HL-60 (cell line): Measurements from ENCODE around the gene IRX5.
A peak's percentile ranks its signal among the peaks of the same experiment; 100 is the strongest.

Experiments used
- DNase-seq, 2 experiments: peaks; one replicate each; pipeline ENCODE4 v3.0.0-alpha.2; 2010 to 2020; ENCODE audit warnings: low read depth in 1 of 2, low spot score in 1 of 2
- H3K27ac ChIP-seq: fragments of 250-450 bp; sonication (Bioruptor Pico); replicated peaks from 2 replicates; pipeline ENCODE4 v1.5.1; 2020; ENCODE audit warnings: mild to moderate bottlenecking, moderate library complexity
- H3K27me3 ChIP-seq: fragments of 250-450 bp; sonication (Bioruptor Pico); 2 replicates; pipeline ENCODE4 v1.5.1; 2021; ENCODE audit warnings: mild to moderate bottlenecking, moderate library complexity; ENCODE audit not compliant: insufficient read depth, poor library complexity, severe bottlenecking
- H3K4me3 ChIP-seq: replicated peaks from 2 replicates; pipeline ENCODE4 v1.5.1; 2011; ENCODE audit warnings: mild to moderate bottlenecking, control low read depth, low read length; ENCODE audit not compliant: insufficient read depth
- GABPA ChIP-seq: IDR thresholded peaks from 2 replicates; pipeline ENCODE4 v1.6.1; 2012; ENCODE audit warnings: low read depth
- POLR2AphosphoS5 ChIP-seq: IDR thresholded peaks from 2 replicates; pipeline ENCODE4 v1.6.1; 2012; ENCODE audit warnings: low read depth
- SPI1 ChIP-seq: IDR thresholded peaks from 2 replicates; pipeline ENCODE4 v1.6.1; 2012; ENCODE audit warnings: low read depth, mild to moderate bottlenecking, borderline replicate concordance
- long read RNA-seq: library from polyadenylated mRNA; unstranded; transcript quantifications from one replicate; pipeline ENCODE4 v2.0.0, GENCODE V29; 2020
- TF ChIP-seq, protein P1 (sequence below): IDR thresholded peaks from one replicate; pipeline ENCODE4 v1.5.1; 2011; ENCODE audit warnings: low read length, control low read depth, inconsistent platforms; ENCODE audit not compliant: insufficient read depth
- TF ChIP-seq, protein P2 (sequence below): IDR thresholded peaks from 2 replicates; pipeline ENCODE4 v1.6.1; 2012; ENCODE audit warnings: low read depth; ENCODE audit not compliant: insufficient replicate concordance

The IRX5 gene
- long read RNA-seq: 0 reads

DNA sequence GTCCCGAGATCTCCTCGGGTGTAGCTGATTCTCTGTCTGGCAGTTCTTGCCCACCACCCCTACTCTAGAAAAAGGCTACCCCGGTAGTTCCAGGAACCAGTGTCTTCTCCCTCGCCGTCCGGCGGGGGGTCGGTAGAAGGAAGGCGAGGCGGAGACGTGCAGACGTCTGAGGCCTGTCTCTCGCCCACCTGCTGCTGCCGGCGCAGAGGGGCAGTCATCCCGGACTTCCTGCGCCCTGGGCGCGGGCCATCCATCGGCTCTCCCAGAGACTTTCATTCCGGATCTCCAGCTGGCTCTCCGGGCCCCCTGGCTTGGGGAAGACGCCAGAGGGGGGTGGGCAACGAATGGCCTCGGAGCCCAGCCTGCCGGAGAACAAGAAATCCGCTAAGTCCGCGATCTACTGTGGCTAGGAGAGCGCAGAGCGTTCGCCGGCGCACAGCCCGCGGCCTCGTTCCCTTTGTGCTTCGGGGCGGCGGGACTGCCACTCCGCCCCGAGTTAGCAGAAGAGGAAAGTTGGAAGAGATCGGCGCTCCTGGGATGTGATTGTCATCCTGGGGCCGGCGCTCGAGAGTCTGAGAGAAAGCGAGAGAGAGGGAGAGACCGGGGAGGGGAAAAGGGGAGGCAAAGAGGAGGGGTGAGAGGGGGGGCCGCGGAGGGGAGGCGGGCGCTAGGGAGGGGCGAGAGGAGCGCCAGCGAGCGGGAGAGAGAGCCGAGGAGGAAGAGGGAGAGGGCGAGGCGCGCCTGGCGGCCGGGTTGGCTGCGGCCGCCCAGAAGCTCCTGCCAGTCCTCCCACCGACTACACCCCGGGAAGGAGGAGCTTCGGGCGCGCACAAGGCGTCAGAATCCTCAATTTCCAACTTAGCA lies at the start of gene IRX5:
TSS of gene IRX5 (plus strand) at position 861 of the 864 bp plus-strand sequence. CDS start 334 bp downstream, outside the sequence.
- H3K4me3 ChIP-seq: peak within 1 kb of the TSS; percentile 59
- peak; percentile 87 to 94 for DNase-seq
- no peaks in the 10 kb centered on the region for H3K27me3 ChIP-seq
- TF ChIP-seq, protein P1, sequence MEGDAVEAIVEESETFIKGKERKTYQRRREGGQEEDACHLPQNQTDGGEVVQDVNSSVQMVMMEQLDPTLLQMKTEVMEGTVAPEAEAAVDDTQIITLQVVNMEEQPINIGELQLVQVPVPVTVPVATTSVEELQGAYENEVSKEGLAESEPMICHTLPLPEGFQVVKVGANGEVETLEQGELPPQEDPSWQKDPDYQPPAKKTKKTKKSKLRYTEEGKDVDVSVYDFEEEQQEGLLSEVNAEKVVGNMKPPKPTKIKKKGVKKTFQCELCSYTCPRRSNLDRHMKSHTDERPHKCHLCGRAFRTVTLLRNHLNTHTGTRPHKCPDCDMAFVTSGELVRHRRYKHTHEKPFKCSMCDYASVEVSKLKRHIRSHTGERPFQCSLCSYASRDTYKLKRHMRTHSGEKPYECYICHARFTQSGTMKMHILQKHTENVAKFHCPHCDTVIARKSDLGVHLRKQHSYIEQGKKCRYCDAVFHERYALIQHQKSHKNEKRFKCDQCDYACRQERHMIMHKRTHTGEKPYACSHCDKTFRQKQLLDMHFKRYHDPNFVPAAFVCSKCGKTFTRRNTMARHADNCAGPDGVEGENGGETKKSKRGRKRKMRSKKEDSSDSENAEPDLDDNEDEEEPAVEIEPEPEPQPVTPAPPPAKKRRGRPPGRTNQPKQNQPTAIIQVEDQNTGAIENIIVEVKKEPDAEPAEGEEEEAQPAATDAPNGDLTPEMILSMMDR: no peak
- no peak for TF ChIP-seq SPI1
- no peak for TF ChIP-seq GABPA
- peak within 1 kb of the TSS; percentile 86 for H3K27ac ChIP-seq

DNA sequence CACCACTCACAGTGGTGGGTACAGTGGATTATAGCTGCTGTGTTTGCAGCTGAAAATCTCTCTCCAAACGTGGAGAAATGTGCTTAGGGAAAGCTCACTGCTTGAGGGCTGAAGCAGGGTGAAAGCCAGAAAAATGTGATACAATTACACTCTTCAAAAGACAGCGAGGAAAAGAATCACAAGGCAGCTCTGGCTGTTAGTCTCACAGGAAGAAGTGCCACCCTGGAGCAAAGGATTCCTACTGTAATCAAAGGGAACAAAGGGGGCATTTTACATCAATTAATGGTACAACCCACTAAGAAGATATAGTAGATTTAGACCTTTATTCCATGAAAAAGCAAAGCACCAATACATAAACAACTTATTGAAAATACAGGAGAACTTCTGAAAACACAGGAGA lies 48.1 kb upstream of the IRX5 start:
- no peak for DNase-seq
- no peaks in the 10 kb centered on the region for H3K27me3 ChIP-seq
- H3K4me3 ChIP-seq: no peak overlapping the region
- H3K27ac ChIP-seq: no peak overlapping the region
- TF ChIP-seq, protein P1: no peak
- TF ChIP-seq GABPA (no peak), SPI1 (no peak), POLR2AphosphoS5 (no peak)
- TF ChIP-seq, protein P2, sequence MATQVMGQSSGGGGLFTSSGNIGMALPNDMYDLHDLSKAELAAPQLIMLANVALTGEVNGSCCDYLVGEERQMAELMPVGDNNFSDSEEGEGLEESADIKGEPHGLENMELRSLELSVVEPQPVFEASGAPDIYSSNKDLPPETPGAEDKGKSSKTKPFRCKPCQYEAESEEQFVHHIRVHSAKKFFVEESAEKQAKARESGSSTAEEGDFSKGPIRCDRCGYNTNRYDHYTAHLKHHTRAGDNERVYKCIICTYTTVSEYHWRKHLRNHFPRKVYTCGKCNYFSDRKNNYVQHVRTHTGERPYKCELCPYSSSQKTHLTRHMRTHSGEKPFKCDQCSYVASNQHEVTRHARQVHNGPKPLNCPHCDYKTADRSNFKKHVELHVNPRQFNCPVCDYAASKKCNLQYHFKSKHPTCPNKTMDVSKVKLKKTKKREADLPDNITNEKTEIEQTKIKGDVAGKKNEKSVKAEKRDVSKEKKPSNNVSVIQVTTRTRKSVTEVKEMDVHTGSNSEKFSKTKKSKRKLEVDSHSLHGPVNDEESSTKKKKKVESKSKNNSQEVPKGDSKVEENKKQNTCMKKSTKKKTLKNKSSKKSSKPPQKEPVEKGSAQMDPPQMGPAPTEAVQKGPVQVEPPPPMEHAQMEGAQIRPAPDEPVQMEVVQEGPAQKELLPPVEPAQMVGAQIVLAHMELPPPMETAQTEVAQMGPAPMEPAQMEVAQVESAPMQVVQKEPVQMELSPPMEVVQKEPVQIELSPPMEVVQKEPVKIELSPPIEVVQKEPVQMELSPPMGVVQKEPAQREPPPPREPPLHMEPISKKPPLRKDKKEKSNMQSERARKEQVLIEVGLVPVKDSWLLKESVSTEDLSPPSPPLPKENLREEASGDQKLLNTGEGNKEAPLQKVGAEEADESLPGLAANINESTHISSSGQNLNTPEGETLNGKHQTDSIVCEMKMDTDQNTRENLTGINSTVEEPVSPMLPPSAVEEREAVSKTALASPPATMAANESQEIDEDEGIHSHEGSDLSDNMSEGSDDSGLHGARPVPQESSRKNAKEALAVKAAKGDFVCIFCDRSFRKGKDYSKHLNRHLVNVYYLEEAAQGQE: no peak

DNA sequence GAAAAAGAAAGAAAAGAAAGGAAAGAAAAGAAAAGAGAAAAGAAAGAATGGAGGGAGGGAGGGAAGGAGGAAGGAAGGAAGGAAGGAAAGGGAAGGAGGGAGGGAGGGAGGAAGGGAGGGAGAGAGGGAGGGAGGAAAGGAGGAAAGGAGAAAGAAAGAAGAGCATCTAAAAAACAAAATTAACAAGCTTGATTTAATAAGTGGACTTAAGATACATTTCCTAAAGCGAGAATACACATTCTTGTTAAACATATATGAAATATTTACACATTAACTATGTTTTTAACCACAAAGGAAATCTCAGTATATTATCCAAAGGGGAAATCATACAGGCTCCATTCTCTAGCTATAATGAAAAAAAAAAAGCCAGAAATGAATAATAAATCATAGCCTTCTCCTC lies 47.3 kb upstream of the IRX5 start:
- no peak for DNase-seq
- Histone ChIP-seq H3K4me3 (no peak overlapping the region), H3K27me3 (no peaks in the 10 kb centered on the region), H3K27ac (no peak overlapping the region)
- TF ChIP-seq GABPA: no peak
- TF ChIP-seq, protein P2: no peak
- no peak for TF ChIP-seq POLR2AphosphoS5
- no peak for TF ChIP-seq SPI1
- TF ChIP-seq, protein P1: no peak
